ENCODE measurements around the gene TESPA1.
"Not testable (repeated sequence)": the region's sequence is repeated elsewhere in the genome, so short reads cannot be mapped to it uniquely, and the experiment has no call there.

The TESPA1 gene

DNA sequence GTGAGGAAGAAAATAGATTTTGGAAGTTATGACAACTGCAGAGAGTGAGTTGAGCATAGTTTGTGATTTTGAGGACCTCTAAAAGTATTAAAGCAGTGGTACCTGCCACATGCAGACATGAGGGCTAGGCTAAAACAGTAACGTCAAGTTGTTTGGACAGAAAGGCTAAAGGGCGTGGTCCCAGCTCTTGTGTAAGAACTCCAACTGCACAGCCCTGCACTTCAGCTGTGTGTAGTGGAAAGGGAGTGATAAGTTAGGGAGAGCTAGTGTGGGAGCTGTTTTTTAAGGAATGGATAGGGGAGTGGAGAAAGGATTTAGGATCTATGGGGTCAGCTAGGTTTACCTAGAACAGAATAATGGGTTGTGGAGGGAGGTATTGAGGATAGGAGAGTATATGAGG, 39.5 kb downstream of the TESPA1 start:
- no peak for DNase-seq

DNA sequence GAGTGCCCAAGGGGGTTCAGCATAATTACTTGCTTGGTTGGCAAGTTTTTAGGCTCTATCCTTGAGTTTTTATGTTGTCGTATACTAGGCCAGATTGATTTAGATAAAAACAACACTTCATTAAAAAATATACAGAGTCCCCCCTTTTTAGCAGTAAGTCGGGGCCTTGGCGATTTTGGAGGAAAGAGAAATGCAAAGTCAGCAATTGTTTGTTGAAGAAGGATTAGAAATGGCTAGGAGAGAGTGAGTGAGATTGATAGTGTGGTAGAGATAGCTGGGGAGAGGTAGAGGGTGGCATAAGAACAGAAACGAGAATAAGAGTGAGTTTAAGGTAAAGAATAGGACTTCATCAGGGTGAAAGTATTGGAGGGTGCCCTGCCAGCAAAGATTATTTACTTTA, 41.3 kb downstream of the TESPA1 start:
- not testable (repeated sequence) for DNase-seq

DNA sequence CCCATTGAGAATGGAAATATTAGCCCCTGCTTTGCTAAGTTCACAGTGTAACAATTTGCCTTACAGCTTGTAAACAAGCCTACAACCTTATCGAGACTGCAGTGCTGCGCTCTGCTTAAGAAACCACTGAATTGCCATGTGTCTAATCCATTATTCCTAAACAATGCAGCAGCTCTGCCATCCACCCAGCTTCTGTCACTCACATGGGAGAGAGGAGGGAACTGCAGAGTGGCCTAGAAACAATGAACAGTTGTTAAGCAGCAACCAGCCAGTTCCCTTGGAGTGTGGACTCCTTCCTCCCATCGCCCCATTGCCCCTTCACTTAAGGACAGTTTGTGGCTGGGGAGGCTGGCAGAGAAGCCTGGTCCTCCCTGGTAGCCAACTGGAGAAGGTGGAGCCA, 42.9 kb downstream of the TESPA1 start:
- no peak for DNase-seq

DNA sequence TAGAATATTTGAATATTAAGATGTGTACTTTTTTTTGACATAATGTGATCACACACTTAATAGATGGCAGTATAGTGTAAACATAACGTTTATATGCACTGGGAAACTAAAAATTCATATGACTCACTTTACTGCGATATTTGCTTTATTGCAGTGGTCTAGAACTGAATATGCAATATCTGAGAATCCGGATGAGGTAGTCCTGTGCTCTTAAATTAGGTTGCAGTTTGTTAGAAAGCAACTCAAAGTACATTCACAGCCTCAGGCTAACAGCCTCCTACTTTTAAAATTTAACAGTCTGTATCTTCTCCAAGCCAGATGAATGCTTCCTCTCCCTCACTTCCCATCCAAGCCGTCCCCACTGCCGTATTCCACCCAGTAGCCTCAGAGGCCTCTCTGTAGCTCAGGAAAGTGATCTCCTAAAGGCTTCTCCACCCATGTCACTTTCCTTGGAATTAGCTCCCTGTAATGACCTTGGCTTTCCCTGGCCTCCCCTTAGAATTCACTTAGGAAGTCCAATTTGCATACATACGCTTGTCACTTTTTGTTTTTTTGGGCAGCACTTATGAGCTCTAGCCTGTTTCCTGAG, 43.7 kb downstream of the TESPA1 start:
- no peak for DNase-seq

DNA sequence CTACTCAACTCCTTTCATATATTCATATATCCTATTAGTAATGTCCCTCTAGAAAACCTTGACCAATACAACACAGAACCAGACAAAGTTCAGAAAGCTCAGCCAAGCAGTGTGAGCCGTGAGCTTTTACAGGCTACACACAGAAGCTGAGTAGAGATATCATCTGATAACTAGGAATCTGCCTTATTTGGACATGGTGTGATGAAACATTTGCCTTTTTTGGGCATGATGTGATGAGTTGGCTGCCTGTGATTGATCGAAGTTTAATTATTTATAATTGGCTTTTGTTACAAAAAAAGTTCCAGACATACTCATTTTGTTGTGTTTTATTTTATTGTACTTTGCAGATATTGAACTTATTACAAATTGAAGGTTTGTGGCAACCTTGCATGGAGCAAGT, 46.6 kb downstream of the TESPA1 start:
- DNase-seq = no peak

DNA sequence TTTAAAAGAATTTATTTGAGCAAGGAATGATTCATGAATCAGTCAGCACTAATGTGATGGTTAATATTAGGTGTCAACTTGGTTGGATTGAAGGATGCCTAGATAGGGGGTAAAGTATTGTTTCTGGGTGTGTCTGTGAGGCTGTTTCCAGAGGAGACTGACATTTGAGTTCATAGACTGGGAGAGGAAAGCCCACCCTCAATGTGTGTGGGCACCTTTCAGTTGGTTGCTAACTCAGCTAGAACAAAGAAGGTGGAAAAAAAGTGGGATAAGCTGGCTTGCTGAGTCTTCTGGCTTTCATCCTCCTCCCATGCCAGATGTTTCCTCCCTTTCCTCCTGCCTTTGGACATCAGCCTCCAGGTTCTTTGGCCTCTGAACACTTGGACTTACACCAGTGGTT, 47.2 kb downstream of the TESPA1 start:
- no peak for DNase-seq

DNA sequence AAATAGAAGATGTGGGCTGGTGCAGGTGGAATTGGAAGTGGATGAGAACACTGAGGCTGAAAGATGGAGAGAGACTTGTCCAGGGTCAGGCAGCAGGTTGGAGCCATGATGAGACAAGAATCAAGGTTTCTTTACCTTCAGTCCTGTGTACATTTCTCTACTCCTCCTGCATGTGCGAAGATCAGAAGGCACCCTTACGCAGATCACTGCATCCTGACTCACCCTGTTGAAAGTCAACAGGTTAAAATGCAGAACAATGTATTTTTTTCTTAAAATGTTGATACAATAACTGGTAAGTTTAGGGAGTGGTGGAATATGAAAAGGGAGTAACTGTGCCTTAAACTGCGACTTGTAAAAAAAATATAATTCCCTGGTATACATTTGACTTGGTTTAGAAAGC, 47.8 kb downstream of the TESPA1 start:
- DNase-seq = no peak

DNA sequence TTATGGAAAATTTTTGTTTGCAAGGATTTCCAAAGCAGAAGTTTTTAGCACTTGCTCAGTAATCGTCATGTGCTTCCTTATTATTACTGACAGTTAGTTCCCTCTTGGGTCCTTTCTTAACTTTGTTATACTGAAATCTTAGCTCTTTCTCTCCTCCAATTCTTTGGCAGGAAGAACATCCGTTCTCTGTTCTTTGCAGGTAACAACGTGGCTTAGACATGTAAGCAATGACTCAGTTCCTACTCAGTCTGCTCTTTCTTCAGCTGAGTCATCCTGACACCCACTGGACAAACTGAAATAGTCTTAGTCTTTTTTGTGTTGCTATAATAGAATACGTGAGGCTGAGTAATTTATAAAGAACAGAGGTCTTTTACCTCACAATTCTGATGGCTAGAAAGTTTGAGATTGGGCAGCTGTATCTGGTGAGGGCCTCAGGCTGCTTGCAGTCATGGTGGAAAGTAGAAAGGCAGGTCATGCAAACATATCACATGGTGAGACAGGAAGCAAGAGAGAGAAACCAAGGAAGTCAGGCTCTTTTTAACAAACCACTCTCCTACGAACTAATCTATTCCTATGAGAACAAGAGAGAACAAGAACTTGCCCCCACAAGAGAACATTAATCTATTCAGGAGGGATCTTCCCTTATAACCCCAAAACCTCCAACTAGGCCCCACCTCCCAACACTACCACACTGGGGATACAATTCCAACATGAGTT, 49.2 kb downstream of the TESPA1 start:
- DNase-seq = peak; percentile 92

DNA sequence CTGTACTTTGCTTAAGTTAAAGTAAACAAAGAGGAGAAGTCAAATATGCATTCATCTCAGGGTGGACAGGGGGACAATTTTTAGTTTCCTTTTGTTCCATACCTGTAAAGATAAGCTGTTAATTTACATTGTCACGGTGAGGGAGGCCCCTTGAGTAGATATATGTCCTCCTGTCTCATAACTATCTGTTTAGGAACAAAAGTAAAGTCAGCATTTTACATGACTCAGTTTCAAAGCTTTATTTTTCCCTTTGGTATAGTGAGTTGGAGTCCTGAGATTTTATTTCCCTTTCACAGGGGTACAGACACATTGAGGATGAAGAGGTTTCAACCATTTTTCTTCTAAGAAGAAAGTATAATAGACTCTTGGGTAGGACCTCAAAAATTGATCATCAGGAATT, 50.1 kb downstream of the TESPA1 start:
- DNase-seq = no peak

DNA sequence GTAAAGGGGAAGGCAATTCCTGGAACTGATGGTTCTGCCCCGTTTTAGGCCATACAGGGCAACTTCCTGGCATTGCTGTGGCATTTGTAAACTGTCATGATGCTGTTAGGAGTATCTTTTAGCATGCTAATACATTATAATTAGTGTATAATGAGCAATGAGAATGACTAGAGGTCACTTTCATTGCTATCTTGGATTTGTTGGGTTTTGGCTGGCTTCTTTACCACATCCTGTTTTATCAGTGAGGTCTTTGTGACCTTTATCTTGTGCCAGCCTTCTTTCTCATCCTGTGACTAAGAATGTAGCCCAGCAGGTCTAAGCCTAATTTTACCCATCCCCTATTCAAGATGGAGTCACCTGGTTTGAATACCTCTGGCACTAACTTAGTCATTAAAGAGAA, 51.2 kb downstream of the TESPA1 start:
- DNase-seq = peak; percentile 71

DNA sequence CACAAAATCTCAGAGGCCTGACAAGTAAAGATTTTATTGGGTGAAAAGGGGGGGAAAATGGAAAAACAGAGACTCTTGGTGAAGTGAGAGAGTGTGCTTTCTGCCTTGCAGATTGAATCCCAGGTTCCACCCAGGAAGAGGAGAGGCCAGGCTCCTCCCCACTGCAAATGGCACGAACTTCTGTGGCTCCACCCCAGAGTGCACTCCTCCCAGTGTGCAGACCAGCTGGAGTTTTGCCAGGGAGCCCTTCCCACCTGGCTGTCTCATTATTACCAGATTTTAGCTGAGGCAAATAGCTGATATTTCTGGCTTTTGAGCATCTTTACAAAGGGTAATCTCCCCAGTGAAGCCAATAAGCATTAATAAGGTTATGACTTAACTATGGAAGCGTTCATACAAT, 51.9 kb downstream of the TESPA1 start:
- DNase-seq = no peak

DNA sequence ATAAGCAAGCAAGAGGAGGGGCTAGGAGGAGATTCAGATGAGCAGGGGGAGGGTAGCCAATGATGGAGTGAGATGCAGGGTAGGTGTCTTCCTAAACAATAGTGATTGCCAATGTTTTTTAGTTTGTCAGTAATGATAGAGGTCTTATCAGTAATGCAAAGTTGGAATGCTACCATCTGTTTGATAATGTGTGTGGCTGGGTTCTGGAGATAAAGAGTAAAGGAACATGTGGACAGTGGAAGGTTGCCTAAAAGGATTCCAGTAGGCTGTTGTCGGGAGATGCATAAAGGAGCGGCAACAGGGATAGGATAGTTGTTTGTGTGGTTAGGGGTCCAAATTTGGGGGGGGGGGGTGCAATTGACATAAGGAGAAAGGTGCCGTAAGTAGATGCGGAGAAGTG, 52.5 kb downstream of the TESPA1 start:
- no peak for DNase-seq

DNA sequence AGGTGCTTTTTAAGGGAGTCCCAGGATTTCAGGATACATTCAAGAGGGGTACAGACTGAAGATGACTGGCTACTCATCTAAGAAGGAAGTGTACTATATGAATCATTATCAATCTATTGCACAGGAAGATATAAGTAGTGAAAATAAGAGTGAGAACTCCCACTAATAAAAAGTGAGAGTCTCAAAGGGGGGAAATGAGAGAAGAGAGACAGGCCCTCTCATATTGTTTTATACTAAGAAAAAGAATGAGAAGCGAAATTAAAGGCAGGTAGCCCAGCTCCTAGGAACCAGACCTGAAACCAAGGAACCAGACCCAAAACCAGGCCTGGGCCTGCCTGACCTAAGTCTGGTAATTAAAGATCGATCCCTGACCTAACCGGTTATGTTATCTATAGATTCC, 54.6 kb downstream of the TESPA1 start:
- DNase-seq = no peak

DNA sequence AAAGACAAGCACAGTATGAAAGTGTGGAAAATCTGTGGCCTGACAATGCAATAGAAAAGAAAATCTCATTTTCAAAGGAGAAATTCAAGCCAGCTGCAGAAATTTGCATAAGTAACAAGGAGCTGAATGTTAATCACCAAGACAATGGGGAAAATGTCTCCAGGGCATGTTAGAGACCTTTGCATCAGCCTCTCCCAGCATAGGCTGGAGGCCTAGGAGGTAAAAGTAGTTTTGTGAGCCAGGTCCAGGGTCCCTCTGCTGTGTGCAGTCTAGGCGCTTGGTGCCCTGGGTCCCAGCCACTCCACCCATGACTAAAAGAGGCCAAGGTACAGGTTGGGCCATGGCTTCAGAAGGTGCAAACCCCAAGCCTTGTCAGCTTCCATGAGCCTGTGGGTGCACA, 58.3 kb downstream of the TESPA1 start:
- no peak for DNase-seq

DNA sequence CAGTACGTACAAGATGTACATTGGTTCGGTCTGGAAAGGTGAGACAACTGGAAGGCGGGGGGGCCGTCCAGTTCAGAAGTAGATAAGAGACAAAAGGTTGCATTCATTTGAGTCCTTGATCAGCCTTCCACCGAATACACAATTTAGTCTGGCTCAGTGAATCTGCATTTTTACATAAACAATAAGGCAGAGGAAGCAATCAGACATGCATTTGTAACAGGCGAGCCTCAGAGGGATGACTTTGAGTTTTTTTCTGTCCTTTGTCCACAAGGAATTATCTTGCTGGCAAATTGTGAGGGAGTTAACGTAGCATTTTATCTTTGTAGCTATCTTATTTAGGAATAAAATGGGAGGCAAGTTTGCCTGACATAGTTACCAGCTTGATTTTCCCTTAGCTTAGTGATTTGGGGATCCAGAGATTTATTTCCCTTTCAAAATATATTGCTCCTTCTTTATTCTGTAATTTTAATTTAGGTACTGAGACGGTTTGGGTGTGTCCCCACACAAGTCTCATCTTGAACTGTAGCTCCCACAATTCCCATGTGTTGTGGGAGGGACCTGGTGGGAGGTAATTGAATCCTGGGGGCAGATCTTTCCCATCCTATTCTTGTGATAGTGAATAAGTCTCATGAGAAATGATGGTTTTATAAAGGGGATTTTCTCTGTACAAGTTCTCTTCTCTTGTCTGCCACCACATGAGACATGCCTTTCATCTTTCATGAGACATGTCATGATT, 59.4 kb downstream of the TESPA1 start:
- DNase-seq = no peak

DNA sequence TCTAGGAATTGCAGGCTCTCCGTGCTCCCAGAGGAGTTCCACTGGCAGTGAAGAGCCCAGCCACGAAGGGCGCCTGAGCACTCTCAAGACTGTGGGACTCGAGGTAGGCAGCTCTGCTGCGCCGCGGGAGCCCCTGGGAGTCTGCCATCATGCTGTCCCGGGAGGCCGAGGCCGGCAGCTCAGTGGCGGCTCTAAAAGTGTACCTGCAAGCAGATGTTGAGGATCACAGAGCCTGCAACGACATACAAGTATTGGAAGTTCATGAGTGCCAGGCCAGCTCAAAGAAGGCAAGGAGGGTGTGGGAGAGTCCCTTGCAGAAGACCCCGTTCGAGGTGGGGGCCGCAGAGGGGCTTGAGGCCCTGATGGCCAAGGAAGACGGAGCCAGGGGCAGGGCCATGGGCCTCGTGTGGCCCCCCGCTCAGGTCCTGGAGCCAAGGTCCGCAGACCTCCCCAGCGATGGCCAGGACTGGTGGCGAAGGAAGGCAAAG, 67.5 kb downstream of the TESPA1 start:
- DNase-seq = no peak
